Ascending aorta (tissue), 2 donors: ENCODE results near the gene RABGAP1L. TPM values are rescaled to one million over a fixed set of nuclear protein-coding genes. Genes with fewer than 3 reads are reported as not detected.
"Not testable (repeated sequence)": the region's sequence is repeated elsewhere in the genome, so short reads cannot be mapped to it uniquely, and the experiment has no call there.

Experiments used
- DNase-seq, 2 donors: peaks; one replicate each; pipeline ENCODE4 v3.0.0-alpha.2; 2019; ENCODE audit warnings: low spot score in 2 of 2
- H3K27ac ChIP-seq, 2 donors: fragments of 200-600 bp; sonication (generic); one replicate each; pipeline ENCODE4 v1.5.1; 2016 to 2017; ENCODE audit warnings: mild to moderate bottlenecking in 1 of 2
- H3K27me3 ChIP-seq: fragments of 200-600 bp; sonication (generic); one replicate; pipeline ENCODE4 v1.5.1; 2017
- H3K36me3 ChIP-seq, 2 donors: fragments of 200-600 bp; sonication (generic); one replicate each; pipeline ENCODE4 v1.5.1; 2016
- H3K4me1 ChIP-seq, 2 donors: fragments of 200-600 bp; sonication (generic); one replicate each; pipeline ENCODE4 v1.5.1; 2016 to 2017; ENCODE audit warnings: mild to moderate bottlenecking in 1 of 2
- H3K4me3 ChIP-seq, 2 donors: fragments of 200-600 bp; sonication (generic); one replicate each; pipeline ENCODE4 v1.5.1; 2016 to 2017; ENCODE audit warnings: mild to moderate bottlenecking in 1 of 2
- H3K9me3 ChIP-seq, 2 donors: fragments of 200-600 bp; sonication (generic); one replicate each; pipeline ENCODE4 v1.5.1; 2016
- CTCF ChIP-seq, 3 experiments: fragments of 200-600 bp in 2 of 3; fragments of 450-650 bp in 1 of 3; sonication (generic) in 2 of 3; IDR thresholded peaks; one replicate each; pipeline ENCODE4 v1.5.1; 2016 to 2019; ENCODE audit warnings: antibody characterized with exemption in 3 of 3, mild to moderate bottlenecking in 1 of 3, moderate library complexity in 1 of 3
- intact Hi-C: fragments of 100-400 bp; cut with DNase I; formaldehyde crosslinking; loops from one replicate; pipeline ENCODE4 v1.15.1; 2023
- total RNA-seq: library from RNA; depleted of rRNA; stranded (reverse); fragments of >200 nt; gene quantifications from one replicate; pipeline ENCODE4 v1.1.0, GENCODE V29; 2016

RABGAP1L gene
- total RNA-seq, 1 donor from 2014 or later, result 48.4 TPM

DNA sequence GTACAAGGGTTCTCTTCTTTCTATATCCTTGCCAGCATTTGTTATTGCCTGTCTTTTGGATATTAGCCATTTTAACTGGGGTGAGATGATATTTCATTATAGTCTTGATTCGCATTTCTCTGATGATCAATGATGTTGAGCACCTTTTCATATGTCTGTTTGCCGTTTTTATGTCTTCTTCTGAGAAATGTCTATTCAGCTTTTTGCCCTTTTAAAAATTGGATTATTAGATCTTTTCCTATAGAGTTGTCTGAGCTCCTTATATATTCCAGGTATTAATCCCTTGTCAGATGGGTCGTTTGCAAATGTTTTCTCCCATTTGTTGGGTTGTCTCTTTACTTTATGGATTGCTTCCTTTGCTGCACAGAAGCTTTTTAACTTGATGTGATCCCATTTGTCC lies 883.3 kb downstream of the RABGAP1L start:
- H3K36me3 ChIP-seq, result no peaks in the 10 kb centered on the region
- H3K27me3 ChIP-seq, result no peaks in the 10 kb centered on the region
- no peak overlapping the region for H3K27ac ChIP-seq
- no peak for TF ChIP-seq CTCF (IDR thresholded peaks at IDR 0.05)
- H3K4me1 ChIP-seq, result no peaks in the 10 kb centered on the region
- H3K4me3 ChIP-seq, result no peak overlapping the region
- DNase-seq, result no peak
- intact Hi-C loops, result no loop called here
- no peaks in the 10 kb centered on the region for H3K9me3 ChIP-seq

DNA sequence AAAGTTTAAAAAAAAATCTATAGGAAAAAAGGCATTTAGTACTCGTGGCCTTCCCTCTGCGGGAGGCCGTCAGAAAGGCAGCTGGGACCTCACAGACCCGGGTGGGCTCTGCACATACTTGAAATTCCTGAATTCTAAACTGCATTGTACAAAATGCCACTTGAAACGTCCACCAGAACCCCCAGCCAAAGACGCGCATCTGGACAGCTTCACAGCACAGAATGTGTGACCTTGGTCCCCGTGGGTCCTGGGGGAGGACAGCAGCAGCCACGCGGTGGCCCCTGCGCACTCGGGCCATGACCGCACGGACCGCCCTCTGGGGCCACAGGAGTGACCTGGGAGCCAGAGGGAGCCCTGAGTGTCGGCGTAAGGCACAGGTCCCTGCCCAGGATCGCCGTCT lies 884.5 kb downstream of the RABGAP1L start:
- no peaks in the 10 kb centered on the region for H3K4me1 ChIP-seq
- no peaks in the 10 kb centered on the region for H3K9me3 ChIP-seq
- H3K27ac ChIP-seq, result no peak overlapping the region
- intact Hi-C loops, result no loop called here
- no peaks in the 10 kb centered on the region for H3K27me3 ChIP-seq
- TF ChIP-seq CTCF (IDR thresholded peaks at IDR 0.05), result no peak
- no peak for DNase-seq
- H3K36me3 ChIP-seq, result no peaks in the 10 kb centered on the region
- no peak overlapping the region for H3K4me3 ChIP-seq

DNA sequence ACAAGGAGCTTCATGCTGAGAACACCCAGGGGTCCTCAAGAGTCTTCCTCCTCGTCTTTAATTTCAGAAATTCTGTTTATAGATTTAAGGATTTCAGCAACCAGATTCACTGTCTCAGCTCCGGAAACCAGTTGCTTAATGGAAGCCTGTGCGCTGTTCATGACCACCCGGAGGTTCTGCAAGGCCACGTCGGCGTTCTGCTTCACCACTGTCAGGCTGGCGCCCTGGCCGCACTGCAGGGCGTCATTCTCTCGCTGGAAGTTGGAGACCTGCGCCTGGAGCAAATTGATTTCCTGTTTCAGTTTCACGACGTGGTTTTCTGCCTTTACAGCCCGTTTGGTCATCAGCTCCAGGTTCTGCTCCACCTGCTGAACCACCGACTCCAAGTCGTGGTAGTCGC lies 885.3 kb downstream of the RABGAP1L start:
- DNase-seq, H3K27ac ChIP-seq, H3K4me3 ChIP-seq, H3K27me3 ChIP-seq, intact Hi-C loops, H3K9me3 ChIP-seq, H3K4me1 ChIP-seq, H3K36me3 ChIP-seq: not testable (repeated sequence)

Other genes starting within 250 kb of the RABGAP1L start
- 3.7 TPM for gene SERPINC1, start 242.2 kb upstream of the RABGAP1L start, total RNA-seq
- gene RC3H1, start 137.2 kb upstream of the RABGAP1L start, total RNA-seq, result 5.1 TPM